IPS-20b (cell line): ENCODE data around the gene RIMS4.

Experiments
- H3K27ac ChIP-seq: one replicate; pipeline ENCODE4 v1.5.1; 2013; ENCODE audit warnings: low read length
- H3K27me3 ChIP-seq: 2 replicates; pipeline ENCODE4 v1.6.1; 2013; ENCODE audit warnings: mild to moderate bottlenecking, low read length, inconsistent platforms; ENCODE audit not compliant: insufficient read depth
- H3K36me3 ChIP-seq: 2 replicates; pipeline ENCODE4 v1.6.1; 2013; ENCODE audit warnings: low read depth, mild to moderate bottlenecking, inconsistent platforms, low read length, moderate library complexity; ENCODE audit not compliant: insufficient read depth
- H3K4me1 ChIP-seq: 2 replicates; pipeline ENCODE4 v1.6.1; 2013; ENCODE audit warnings: mild to moderate bottlenecking, control low read depth, inconsistent platforms, low read length, moderate library complexity; ENCODE audit not compliant: insufficient read depth
- H3K4me3 ChIP-seq: 2 replicates; pipeline ENCODE4 v1.5.1; 2013; ENCODE audit warnings: mild to moderate bottlenecking, low read length, inconsistent platforms
- H3K9ac ChIP-seq: 2 replicates; pipeline ENCODE4 v1.6.1; 2013; ENCODE audit warnings: low read depth, mild to moderate bottlenecking, inconsistent platforms, low read length, moderate library complexity
- H3K9me3 ChIP-seq: 2 replicates; pipeline ENCODE4 v1.6.1; 2013; ENCODE audit warnings: mild to moderate bottlenecking, low read depth, low read length, inconsistent platforms; ENCODE audit not compliant: insufficient read depth

Gene RIMS4

GRCh38 chr20:44840826-44841225 lies 30.5 kb upstream of the RIMS4 start:
- H3K27me3 ChIP-seq = no peaks in the 10 kb centered on the region
- H3K9me3 ChIP-seq = no peaks in the 10 kb centered on the region
- H3K9ac ChIP-seq = no peak overlapping the region
- no peak overlapping the region for H3K4me3 ChIP-seq
- no peaks in the 10 kb centered on the region for H3K4me1 ChIP-seq
- H3K36me3 ChIP-seq = no peaks in the 10 kb centered on the region
- no peak overlapping the region for H3K27ac ChIP-seq

- H3K9me3 ChIP-seq = no peaks in the 10 kb centered on the region
- no peaks in the 10 kb centered on the region for H3K36me3 ChIP-seq
- H3K27ac ChIP-seq = no peak overlapping the region
- H3K9ac ChIP-seq = no peak overlapping the region
- H3K27me3 ChIP-seq = no peaks in the 10 kb centered on the region
- no peak overlapping the region for H3K4me3 ChIP-seq
- H3K4me1 ChIP-seq = no peaks in the 10 kb centered on the region
Measured at GRCh38 chr20:44839481-44839880, 29.1 kb upstream of the RIMS4 start.

- no peak overlapping the region for H3K4me3 ChIP-seq
- no peaks in the 10 kb centered on the region for H3K27me3 ChIP-seq
- no peak overlapping the region for H3K27ac ChIP-seq
- H3K4me1 ChIP-seq = no peaks in the 10 kb centered on the region
- H3K9me3 ChIP-seq = no peaks in the 10 kb centered on the region
- no peak overlapping the region for H3K9ac ChIP-seq
- H3K36me3 ChIP-seq = no peaks in the 10 kb centered on the region
Measured at GRCh38 chr20:44838521-44838920, 28.2 kb upstream of the RIMS4 start.

- no peaks in the 10 kb centered on the region for H3K27me3 ChIP-seq
- no peak overlapping the region for H3K27ac ChIP-seq
- H3K4me3 ChIP-seq = no peak overlapping the region
Measured at GRCh38 chr20:44837946-44838345, 27.6 kb upstream of the RIMS4 start.

GRCh38 chr20:44836601-44837120 lies 26.3 kb upstream of the RIMS4 start:
- H3K36me3 ChIP-seq = no peaks in the 10 kb centered on the region
- no peaks in the 10 kb centered on the region for H3K27me3 ChIP-seq

More at GRCh38 chr20:44837946-44838345, 27.6 kb upstream of the RIMS4 start:
- no peak overlapping the region for H3K9ac ChIP-seq
- no peaks in the 10 kb centered on the region for H3K9me3 ChIP-seq
- H3K4me1 ChIP-seq = no peaks in the 10 kb centered on the region
- H3K36me3 ChIP-seq = no peaks in the 10 kb centered on the region

GRCh38 chr20:44835661-44836221 lies 25.4 kb upstream of the RIMS4 start:
- no peak overlapping the region for H3K4me3 ChIP-seq
- no peaks in the 10 kb centered on the region for H3K36me3 ChIP-seq
- H3K4me1 ChIP-seq = no peaks in the 10 kb centered on the region
- no peak overlapping the region for H3K27ac ChIP-seq
- H3K9ac ChIP-seq = no peak overlapping the region
- H3K9me3 ChIP-seq = no peaks in the 10 kb centered on the region
- no peaks in the 10 kb centered on the region for H3K27me3 ChIP-seq

More at GRCh38 chr20:44836601-44837120, 26.3 kb upstream of the RIMS4 start:
- Histone ChIP-seq H3K9ac (no peak overlapping the region), H3K4me3 (no peak overlapping the region), H3K27ac (no peak overlapping the region), H3K9me3 (no peaks in the 10 kb centered on the region), H3K4me1 (no peaks in the 10 kb centered on the region)

GRCh38 chr20:44835116-44835515 lies 24.8 kb upstream of the RIMS4 start:
- Histone ChIP-seq H3K36me3 (no peaks in the 10 kb centered on the region), H3K27ac (no peak overlapping the region), H3K9ac (no peak overlapping the region), H3K4me3 (no peak overlapping the region), H3K4me1 (no peaks in the 10 kb centered on the region), H3K9me3 (no peaks in the 10 kb centered on the region), H3K27me3 (no peaks in the 10 kb centered on the region)

- Histone ChIP-seq H3K36me3 (no peaks in the 10 kb centered on the region), H3K4me1 (no peaks in the 10 kb centered on the region), H3K9ac (no peak overlapping the region), H3K4me3 (no peak overlapping the region), H3K9me3 (no peaks in the 10 kb centered on the region), H3K27ac (no peak overlapping the region), H3K27me3 (no peaks in the 10 kb centered on the region)
Measured at GRCh38 chr20:44834693-44835092, 24.3 kb upstream of the RIMS4 start.

GRCh38 chr20:44833437-44833836 lies 23.1 kb upstream of the RIMS4 start:
- Histone ChIP-seq H3K9me3 (no peaks in the 10 kb centered on the region), H3K9ac (no peak overlapping the region), H3K4me1 (no peaks in the 10 kb centered on the region), H3K27me3 (no peaks in the 10 kb centered on the region), H3K36me3 (no peaks in the 10 kb centered on the region), H3K27ac (no peak overlapping the region), H3K4me3 (no peak overlapping the region)

- Histone ChIP-seq H3K9me3 (no peaks in the 10 kb centered on the region), H3K9ac (no peak overlapping the region), H3K4me3 (no peak overlapping the region), H3K36me3 (no peaks in the 10 kb centered on the region), H3K27me3 (no peaks in the 10 kb centered on the region), H3K4me1 (no peaks in the 10 kb centered on the region), H3K27ac (no peak overlapping the region)
Measured at GRCh38 chr20:44832724-44833123, 22.4 kb upstream of the RIMS4 start.

GRCh38 chr20:44830995-44831394 lies 20.6 kb upstream of the RIMS4 start:
- H3K27ac ChIP-seq = no peak overlapping the region
- H3K27me3 ChIP-seq = no peaks in the 10 kb centered on the region
- H3K36me3 ChIP-seq = no peaks in the 10 kb centered on the region
- no peaks in the 10 kb centered on the region for H3K9me3 ChIP-seq
- H3K9ac ChIP-seq = no peak overlapping the region
- peaks cover 6% of the 10 kb centered on the region; the same call in 1 of the 2 replicates for H3K4me1 ChIP-seq
- no peak overlapping the region for H3K4me3 ChIP-seq

GRCh38 chr20:44830523-44830922 lies 20.2 kb upstream of the RIMS4 start:
- Histone ChIP-seq H3K9ac (no peak overlapping the region), H3K4me3 (no peak overlapping the region), H3K27ac (no peak overlapping the region), H3K36me3 (no peaks in the 10 kb centered on the region), H3K9me3 (no peaks in the 10 kb centered on the region), H3K27me3 (no peaks in the 10 kb centered on the region), H3K4me1 (peaks cover 6% of the 10 kb centered on the region; the same call in 1 of the 2 replicates)
